ENCODE results near the gene ATP5PO.

The ATP5PO gene

GRCh38 chr21:33915368-33916199 is at the start of gene ATP5PO:
Gene ATP5PO (minus strand): TSS chr21:33915804. CDS start chr21:33915763, 41 bp downstream.
- peak; percentile 99 for DNase-seq

GRCh38 chr21:33964706-33965325 is 49.2 kb upstream of the ATP5PO start:
- DNase-seq: no peak

- DNase-seq: no peak
These were observed 48.4 kb upstream of the ATP5PO start for GRCh38 chr21:33963848-33964555.

- no peak for DNase-seq
These were observed 46.7 kb upstream of the ATP5PO start for GRCh38 chr21:33962290-33962689.

- DNase-seq: no peak
These were observed 45.5 kb upstream of the ATP5PO start for GRCh38 chr21:33961061-33961460.

GRCh38 chr21:33959680-33960079 is 44.1 kb upstream of the ATP5PO start:
- DNase-seq: no peak

- DNase-seq: no peak
These were observed 38.8 kb upstream of the ATP5PO start for GRCh38 chr21:33954395-33954794.

GRCh38 chr21:33951276-33952178 is 35.9 kb upstream of the ATP5PO start:
- DNase-seq: peak; percentile 66

GRCh38 chr21:33950431-33951079 is 35.0 kb upstream of the ATP5PO start:
- DNase-seq: peak; percentile 49

- peak; percentile 93 for DNase-seq
These were observed 34.2 kb upstream of the ATP5PO start for GRCh38 chr21:33949516-33950430.

GRCh38 chr21:33948951-33949444 is 33.4 kb upstream of the ATP5PO start:
- no peak for DNase-seq

GRCh38 chr21:33948096-33948950 is 32.7 kb upstream of the ATP5PO start:
- DNase-seq: peak; percentile 95

GRCh38 chr21:33947451-33948095 is 32.0 kb upstream of the ATP5PO start:
- peak; percentile 95 for DNase-seq

GRCh38 chr21:33945652-33946270 is 30.2 kb upstream of the ATP5PO start:
- DNase-seq: no peak

GRCh38 chr21:33944185-33944763 is 28.7 kb upstream of the ATP5PO start:
- no peak for DNase-seq

GRCh38 chr21:33943293-33943692 is 27.7 kb upstream of the ATP5PO start:
- no peak for DNase-seq

- DNase-seq: no peak
These were observed 26.8 kb upstream of the ATP5PO start for GRCh38 chr21:33942426-33942825.

GRCh38 chr21:33940881-33941245 is 25.3 kb upstream of the ATP5PO start:
- DNase-seq: no peak
